ENCODE measurements around the gene NR3C2. TPM values are rescaled to one million over a fixed set of nuclear protein-coding genes. Genes with fewer than 3 reads are reported as not detected.

Gene NR3C2
- total and polyA plus RNA-seq, 8 donors: 2.0 to 36.4 (median 16.9) TPM

DNA sequence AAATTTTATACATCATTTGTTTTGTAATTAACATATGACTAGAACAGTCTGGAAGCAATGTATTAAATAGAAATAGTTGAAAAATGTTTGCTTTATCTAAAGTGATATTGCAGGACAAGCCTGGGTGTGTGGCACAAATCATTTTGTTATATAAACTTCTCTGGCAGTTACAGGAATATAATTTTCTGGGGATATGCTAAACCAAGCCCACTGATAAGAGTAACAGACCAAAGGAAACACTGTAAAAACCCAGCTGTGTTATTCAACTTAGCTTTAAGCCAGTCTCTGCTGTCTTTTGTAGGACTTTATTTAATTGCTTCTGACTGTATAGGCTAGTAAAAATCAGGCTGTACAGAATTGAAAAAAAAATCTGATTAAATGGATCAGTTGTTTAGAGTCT is 156.2 kb downstream of the NR3C2 start:
- H3K4me1 ChIP-seq: peaks cover 5 to 72% (median 45%) of the 10 kb centered on the region in 4 donors
- no peaks in the 10 kb centered on the region for H3K36me3 ChIP-seq
- no peak overlapping the region for H3K4me3 ChIP-seq
- DNase-seq: no peak
- no peak for TF ChIP-seq EP300 (IDR thresholded peaks at IDR 0.05)
- no peak for TF ChIP-seq CTCF (IDR thresholded peaks at IDR 0.05)
- TF ChIP-seq POLR2AphosphoS5 (IDR thresholded peaks at IDR 0.05): no peak
- no peak for TF ChIP-seq POLR2A (IDR thresholded peaks at IDR 0.05)
- H3K9me3 ChIP-seq: no peaks in the 10 kb centered on the region
- H3K27me3 ChIP-seq: no peaks in the 10 kb centered on the region
- H3K27ac ChIP-seq: no peak overlapping the region
- intact Hi-C loops (cut with DNase I; ENCODE audit: low total_unique reads): no loop called here

- no peak for TF ChIP-seq CTCF (IDR thresholded peaks at IDR 0.05)
- TF ChIP-seq EP300 (IDR thresholded peaks at IDR 0.05): no peak
- no peak for TF ChIP-seq POLR2AphosphoS5 (IDR thresholded peaks at IDR 0.05)
- TF ChIP-seq POLR2A (IDR thresholded peaks at IDR 0.05): no peak
- 56 to 69% (median 63%) methylated on average over 4 of the region's 4 CpGs for WGBS, 5 donors
Measured at GRCh38 chr4:148283665-148284064, 158.5 kb downstream of the NR3C2 start.

DNA sequence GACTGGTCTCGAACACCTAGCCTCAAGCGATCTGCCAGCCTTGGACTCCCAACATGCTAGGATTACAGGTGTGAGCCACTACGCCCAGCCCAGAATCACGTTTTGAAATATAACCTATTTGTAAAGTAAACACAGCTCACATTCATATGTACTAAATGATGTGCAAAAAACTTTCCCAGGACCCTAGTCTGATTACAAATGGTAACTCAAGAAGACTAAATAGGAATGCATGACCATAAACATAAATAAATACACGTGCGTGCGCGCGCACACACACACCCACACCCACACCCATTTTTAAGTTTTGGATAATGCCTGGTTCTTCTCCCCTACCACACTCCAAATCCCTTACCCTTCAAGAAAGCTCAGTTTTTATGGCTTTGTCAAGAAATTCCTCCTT is 163.9 kb downstream of the NR3C2 start:
- Histone ChIP-seq H3K27ac (no peak overlapping the region), H3K27me3 (no peaks in the 10 kb centered on the region), H3K36me3 (no peaks in the 10 kb centered on the region), H3K4me1 (peaks cover 7 to 43% (median 28%) of the 10 kb centered on the region in 4 donors), H3K4me3 (no peak overlapping the region), H3K9me3 (no peaks in the 10 kb centered on the region)
- intact Hi-C loops (cut with DNase I; ENCODE audit: low total_unique reads): no loop called here
- TF ChIP-seq POLR2A (IDR thresholded peaks at IDR 0.05) (no peak), POLR2AphosphoS5 (IDR thresholded peaks at IDR 0.05) (no peak), CTCF (IDR thresholded peaks at IDR 0.05) (no peak), EP300 (IDR thresholded peaks at IDR 0.05) (no peak)
- 86 to 94% (median 91%) methylated on average over 9 of the region's 9 CpGs for WGBS, 5 donors
- DNase-seq: no peak

More at GRCh38 chr4:148283665-148284064, 158.5 kb downstream of the NR3C2 start:
- no peak overlapping the region for H3K4me3 ChIP-seq
- peaks cover 5 to 61% (median 37%) of the 10 kb centered on the region in 4 donors for H3K4me1 ChIP-seq
- intact Hi-C loops (cut with DNase I; ENCODE audit: low total_unique reads): no loop called here
- H3K9me3 ChIP-seq: no peaks in the 10 kb centered on the region
- H3K27me3 ChIP-seq: no peaks in the 10 kb centered on the region
- H3K27ac ChIP-seq: peak overlapping the region in 1 of 5 donors; percentile 16
- no peak for DNase-seq
- H3K36me3 ChIP-seq: no peaks in the 10 kb centered on the region

DNA sequence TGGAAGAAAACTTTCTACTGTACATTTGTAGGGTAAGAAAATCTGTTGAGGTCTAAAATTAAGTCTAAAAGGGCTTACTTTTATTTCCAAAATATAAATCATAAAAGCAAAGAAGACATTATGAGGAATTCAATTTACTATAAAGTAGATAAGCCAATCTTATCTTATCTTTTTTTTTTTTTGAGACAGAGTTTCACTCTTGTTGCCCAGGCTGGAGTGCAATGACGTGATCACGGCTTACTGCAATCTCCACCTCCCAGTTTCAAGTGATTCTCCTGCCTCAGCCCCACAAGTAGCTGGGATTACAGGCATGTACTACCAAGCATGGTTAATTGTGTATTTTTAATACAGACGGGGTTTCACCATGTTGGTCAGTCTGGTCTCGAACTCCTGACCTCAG is 166.9 kb downstream of the NR3C2 start:
- intact Hi-C loops (cut with DNase I; ENCODE audit: low total_unique reads): no loop called here
- Histone ChIP-seq H3K27me3 (no peaks in the 10 kb centered on the region), H3K4me3 (no peak overlapping the region), H3K36me3 (no peaks in the 10 kb centered on the region), H3K9me3 (no peaks in the 10 kb centered on the region), H3K4me1 (peaks cover 0 to 39% (median 21%) of the 10 kb centered on the region in 4 donors), H3K27ac (no peak overlapping the region)
- TF ChIP-seq CTCF (IDR thresholded peaks at IDR 0.05) (no peak), POLR2A (IDR thresholded peaks at IDR 0.05) (no peak), POLR2AphosphoS5 (IDR thresholded peaks at IDR 0.05) (no peak), EP300 (IDR thresholded peaks at IDR 0.05) (no peak)
- 48 to 59% (median 49%) methylated on average over 4 of the region's 4 CpGs for WGBS, 5 donors
- DNase-seq: no peak

Data from stomach (tissue), 9 donors.